Nephron (organoid): ENCODE measurements around the gene C6orf120.

Experiments
- H3K27ac Mint-ChIP-seq, 3 experiments: 2 replicates each; pipeline ENCODE4 v1.8.0; 2020; ENCODE audit warnings: mixed read lengths in 3 of 3, mild to moderate bottlenecking in 2 of 3, moderate library complexity in 1 of 3
- H3K27me3 Mint-ChIP-seq: 2 replicates; pipeline ENCODE4 v1.8.0; 2021; ENCODE audit warnings: low read depth, mild to moderate bottlenecking, moderate library complexity, mixed read lengths
- H3K36me3 Mint-ChIP-seq: 2 replicates; pipeline ENCODE4 v1.8.0; 2020; ENCODE audit warnings: low read depth, mixed read lengths
- H3K4me1 Mint-ChIP-seq: 2 replicates; pipeline ENCODE4 v1.8.0; 2020; ENCODE audit warnings: mixed read lengths
- H3K4me3 Mint-ChIP-seq, 3 experiments: 2 replicates each; pipeline ENCODE4 v1.8.0; 2020; ENCODE audit warnings: mild to moderate bottlenecking in 3 of 3, mixed read lengths in 3 of 3, moderate library complexity in 2 of 3
- H3K9me3 Mint-ChIP-seq: 2 replicates; pipeline ENCODE4 v1.8.0; 2020; ENCODE audit warnings: mixed read lengths
- CTCF ChIP-seq, 3 experiments: fragments of 200-600 bp; sonication (generic); IDR thresholded peaks; one replicate each; pipeline ENCODE4 v1.5.0; 2021; ENCODE audit warnings: antibody characterized with exemption in 3 of 3; ENCODE audit not compliant: unreplicated experiment in 3 of 3

Gene C6orf120

GRCh38 chr6:169723991-169724493 lies 22.1 kb downstream of the C6orf120 start:
- H3K27me3 Mint-ChIP-seq = no peaks in the 10 kb centered on the region
- H3K36me3 Mint-ChIP-seq = peaks cover 8% of the 10 kb centered on the region
- no peak overlapping the region for H3K27ac Mint-ChIP-seq
- peaks cover 42% of the 10 kb centered on the region for H3K4me1 Mint-ChIP-seq
- peak overlapping the region; percentile 58 to 71 (median 63) for H3K4me3 Mint-ChIP-seq
- no peaks in the 10 kb centered on the region for H3K9me3 Mint-ChIP-seq
- no peak for TF ChIP-seq CTCF (IDR thresholded peaks at IDR 0.05; ENCODE audit: unreplicated experiment in 3 of 3)

GRCh38 chr6:169724494-169725124 lies 22.7 kb downstream of the C6orf120 start, which contains the start of gene PHF10:
PHF10 (minus strand) TSS chr6:169724500; CDS start chr6:169723931, 569 bp downstream.
- Mint-ChIP-seq H3K4me1 (peaks cover 42% of the 10 kb centered on the region), H3K27me3 (no peaks in the 10 kb centered on the region), H3K9me3 (no peaks in the 10 kb centered on the region), H3K4me3 (peak within 1 kb of the TSS; percentile 90 to 97 (median 96)), H3K27ac (peak within 1 kb of the TSS; percentile 97 to 98 (median 98)), H3K36me3 (peaks cover 5% of the 10 kb centered on the region)
- no peak for TF ChIP-seq CTCF (IDR thresholded peaks at IDR 0.05; ENCODE audit: unreplicated experiment in 3 of 3)

- no peak for TF ChIP-seq CTCF (IDR thresholded peaks at IDR 0.05; ENCODE audit: unreplicated experiment in 3 of 3)
- no peaks in the 10 kb centered on the region for H3K27me3 Mint-ChIP-seq
- H3K4me1 Mint-ChIP-seq = peaks cover 39% of the 10 kb centered on the region
- H3K4me3 Mint-ChIP-seq = peak overlapping the region; percentile 87 to 96 (median 92)
- no peaks in the 10 kb centered on the region for H3K9me3 Mint-ChIP-seq
- H3K36me3 Mint-ChIP-seq = peaks cover under 1% of the 10 kb centered on the region
- H3K27ac Mint-ChIP-seq = peak overlapping the region; percentile 97 to 98 (median 98)
Observed at GRCh38 chr6:169725125-169726048, 23.5 kb downstream of the C6orf120 start.

GRCh38 chr6:169726049-169726400 lies 24.1 kb downstream of the C6orf120 start:
- H3K27ac Mint-ChIP-seq = peak overlapping the region; percentile 97 to 98 (median 98)
- H3K36me3 Mint-ChIP-seq = no peaks in the 10 kb centered on the region

GRCh38 chr6:169726963-169727362 lies 25.0 kb downstream of the C6orf120 start:
- no peak overlapping the region for H3K27ac Mint-ChIP-seq

More at GRCh38 chr6:169726049-169726400, 24.1 kb downstream of the C6orf120 start:
- Mint-ChIP-seq H3K4me3 (peak overlapping the region; percentile 87 to 96 (median 92)), H3K27me3 (no peaks in the 10 kb centered on the region), H3K4me1 (peaks cover 34% of the 10 kb centered on the region), H3K9me3 (no peaks in the 10 kb centered on the region)
- no peak for TF ChIP-seq CTCF (IDR thresholded peaks at IDR 0.05; ENCODE audit: unreplicated experiment in 3 of 3)

More at GRCh38 chr6:169726963-169727362, 25.0 kb downstream of the C6orf120 start:
- Mint-ChIP-seq H3K4me1 (peaks cover 25% of the 10 kb centered on the region), H3K36me3 (no peaks in the 10 kb centered on the region), H3K4me3 (no peak overlapping the region), H3K9me3 (no peaks in the 10 kb centered on the region), H3K27me3 (no peaks in the 10 kb centered on the region)
- TF ChIP-seq CTCF (IDR thresholded peaks at IDR 0.05; ENCODE audit: unreplicated experiment in 3 of 3) = no peak
